ENCODE results near the gene PAK5. TPM values are rescaled to one million over a fixed set of nuclear protein-coding genes. Genes with fewer than 3 reads are reported as not detected.

Gene PAK5
- total RNA-seq, 6 experiments from 2014 or later: not detected

DNA sequence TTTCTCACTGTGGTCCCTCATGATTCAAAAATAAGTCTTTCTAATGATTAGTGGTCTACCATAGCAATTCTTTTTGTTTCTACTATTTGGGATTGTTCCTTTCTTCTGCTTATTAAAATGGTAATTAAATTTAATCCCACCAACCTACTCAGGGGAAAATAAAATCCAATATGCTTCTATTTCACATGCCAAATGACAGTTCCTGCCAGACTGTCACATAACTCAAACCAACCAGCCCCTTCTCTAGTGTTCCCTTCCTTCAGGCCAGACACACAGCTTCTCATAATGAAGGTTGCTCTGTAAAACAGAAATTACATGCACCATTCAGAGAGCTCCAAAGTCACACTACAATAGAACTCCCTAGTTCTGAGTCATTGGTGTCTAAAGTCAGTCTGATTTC, 23.2 kb downstream of the PAK5 start:
- no peak overlapping the region for H3K27ac Mint-ChIP-seq

DNA sequence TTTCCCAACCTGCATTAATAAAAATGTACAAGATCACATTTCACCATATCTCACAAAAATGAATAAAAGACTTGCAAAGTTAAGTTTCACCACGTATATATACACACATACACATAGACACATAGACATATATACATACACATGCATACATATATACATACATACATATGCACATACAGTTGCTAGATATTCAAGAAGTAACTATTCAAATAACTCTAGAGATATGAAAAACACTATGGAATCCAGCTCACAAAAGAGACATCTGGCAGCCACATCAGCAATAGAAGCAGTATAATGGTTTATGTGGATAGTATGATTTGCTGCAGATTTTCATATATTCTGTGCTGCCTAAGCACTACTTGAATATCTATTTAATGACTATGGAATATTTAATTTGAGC, 28.1 kb downstream of the PAK5 start:
- DNase-seq: no peak
- Mint-ChIP-seq H3K4me3 (no peak overlapping the region), H3K27me3 (ENCODE audit: insufficient read depth) (no peaks in the 10 kb centered on the region; the same call in 1 of the 2 replicates), H3K27ac (no peak overlapping the region), H3K36me3 (ENCODE audit: low read depth) (no peaks in the 10 kb centered on the region), H3K9me3 (peaks cover 22% of the 10 kb centered on the region), H3K4me1 (ENCODE audit: low read depth) (no peaks in the 10 kb centered on the region)
- TF ChIP-seq, protein P1, sequence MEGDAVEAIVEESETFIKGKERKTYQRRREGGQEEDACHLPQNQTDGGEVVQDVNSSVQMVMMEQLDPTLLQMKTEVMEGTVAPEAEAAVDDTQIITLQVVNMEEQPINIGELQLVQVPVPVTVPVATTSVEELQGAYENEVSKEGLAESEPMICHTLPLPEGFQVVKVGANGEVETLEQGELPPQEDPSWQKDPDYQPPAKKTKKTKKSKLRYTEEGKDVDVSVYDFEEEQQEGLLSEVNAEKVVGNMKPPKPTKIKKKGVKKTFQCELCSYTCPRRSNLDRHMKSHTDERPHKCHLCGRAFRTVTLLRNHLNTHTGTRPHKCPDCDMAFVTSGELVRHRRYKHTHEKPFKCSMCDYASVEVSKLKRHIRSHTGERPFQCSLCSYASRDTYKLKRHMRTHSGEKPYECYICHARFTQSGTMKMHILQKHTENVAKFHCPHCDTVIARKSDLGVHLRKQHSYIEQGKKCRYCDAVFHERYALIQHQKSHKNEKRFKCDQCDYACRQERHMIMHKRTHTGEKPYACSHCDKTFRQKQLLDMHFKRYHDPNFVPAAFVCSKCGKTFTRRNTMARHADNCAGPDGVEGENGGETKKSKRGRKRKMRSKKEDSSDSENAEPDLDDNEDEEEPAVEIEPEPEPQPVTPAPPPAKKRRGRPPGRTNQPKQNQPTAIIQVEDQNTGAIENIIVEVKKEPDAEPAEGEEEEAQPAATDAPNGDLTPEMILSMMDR (IDR thresholded peaks at IDR 0.05): no peak

More for the DNA sequence above, 23.2 kb downstream of the PAK5 start:
- Mint-ChIP-seq H3K4me3 (no peak overlapping the region), H3K4me1 (ENCODE audit: low read depth) (no peaks in the 10 kb centered on the region), H3K27me3 (ENCODE audit: insufficient read depth) (peaks cover 2% of the 10 kb centered on the region; the same call in 1 of the 2 replicates), H3K9me3 (peaks cover 33% of the 10 kb centered on the region), H3K36me3 (ENCODE audit: low read depth) (peaks cover 4% of the 10 kb centered on the region)
- TF ChIP-seq, protein P1 (IDR thresholded peaks at IDR 0.05): no peak
- no peak for DNase-seq

DNA sequence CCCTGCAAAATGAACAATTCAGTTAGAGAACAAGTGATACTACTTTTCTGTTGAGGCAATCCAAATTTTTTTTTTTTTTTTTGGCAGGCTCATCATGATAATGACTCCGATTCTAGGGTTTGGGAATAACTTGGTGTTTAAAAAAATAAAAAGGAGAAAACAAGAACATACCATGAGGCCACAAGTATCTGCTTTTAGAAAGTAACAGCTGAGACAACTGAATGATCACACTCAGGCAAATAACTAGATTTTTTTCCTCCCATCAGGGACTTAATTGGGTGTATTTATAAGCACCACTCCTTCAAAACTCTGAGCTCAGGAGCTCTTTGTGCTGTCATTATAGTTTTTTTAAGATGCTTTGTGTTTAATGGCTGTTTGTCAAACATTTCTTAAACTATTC, 29.6 kb downstream of the PAK5 start:
- H3K9me3 Mint-ChIP-seq: peaks cover 34% of the 10 kb centered on the region
- H3K27me3 Mint-ChIP-seq (ENCODE audit: insufficient read depth): no peaks in the 10 kb centered on the region; the same call in 1 of the 2 replicates
- TF ChIP-seq, protein P1 (IDR thresholded peaks at IDR 0.05): no peak
- no peak overlapping the region for H3K4me3 Mint-ChIP-seq
- no peak for DNase-seq
- no peak overlapping the region for H3K27ac Mint-ChIP-seq
- H3K36me3 Mint-ChIP-seq (ENCODE audit: low read depth): no peaks in the 10 kb centered on the region
- H3K4me1 Mint-ChIP-seq (ENCODE audit: low read depth): no peaks in the 10 kb centered on the region

DNA sequence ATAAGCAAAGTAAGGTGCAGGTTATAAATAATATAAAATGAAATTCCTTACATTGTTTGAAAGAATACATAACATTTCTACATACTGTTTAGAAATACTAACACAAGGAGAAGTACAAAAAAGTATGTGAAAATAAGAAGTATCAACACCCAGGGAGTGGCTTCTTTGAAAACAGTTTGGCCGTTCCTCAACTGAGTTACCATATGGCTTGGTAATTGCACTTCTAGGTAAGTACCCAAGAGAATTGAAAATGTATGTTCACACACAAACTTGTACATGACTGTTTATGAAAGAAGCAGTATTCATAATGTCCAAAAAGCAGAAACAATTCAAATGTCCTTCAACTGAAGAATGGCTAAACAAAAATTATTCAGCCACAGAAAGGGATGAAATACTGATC, 30.7 kb downstream of the PAK5 start:
- H3K27me3 Mint-ChIP-seq (ENCODE audit: insufficient read depth): no peaks in the 10 kb centered on the region; the same call in 1 of the 2 replicates
- TF ChIP-seq, protein P1 (IDR thresholded peaks at IDR 0.05): no peak
- H3K4me1 Mint-ChIP-seq (ENCODE audit: low read depth): no peaks in the 10 kb centered on the region
- no peak overlapping the region for H3K4me3 Mint-ChIP-seq
- H3K27ac Mint-ChIP-seq: no peak overlapping the region
- H3K9me3 Mint-ChIP-seq: peaks cover 41% of the 10 kb centered on the region
- no peaks in the 10 kb centered on the region for H3K36me3 Mint-ChIP-seq (ENCODE audit: low read depth)
- DNase-seq: no peak

DNA sequence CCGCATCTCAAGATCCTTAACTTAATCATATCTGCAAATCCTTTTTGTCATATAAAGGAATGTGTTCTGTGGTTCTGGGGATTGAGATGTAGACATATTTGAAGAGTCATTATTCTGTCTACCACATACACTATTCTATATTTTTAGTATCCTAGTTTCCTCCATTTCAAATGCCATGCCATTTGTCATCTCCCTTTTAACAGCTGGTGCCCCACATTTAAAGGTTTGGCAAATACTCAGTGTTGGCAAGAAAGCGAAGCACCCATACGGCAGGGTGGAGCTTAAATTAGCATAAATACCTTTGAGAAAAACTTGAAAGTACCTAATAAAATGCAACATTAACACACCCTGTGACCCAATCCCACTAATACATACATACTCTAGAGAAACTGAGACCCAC, 31.7 kb downstream of the PAK5 start:
- Mint-ChIP-seq H3K27ac (no peak overlapping the region), H3K27me3 (ENCODE audit: insufficient read depth) (no peaks in the 10 kb centered on the region), H3K9me3 (peaks cover 42% of the 10 kb centered on the region), H3K36me3 (ENCODE audit: low read depth) (no peaks in the 10 kb centered on the region), H3K4me1 (ENCODE audit: low read depth) (no peaks in the 10 kb centered on the region), H3K4me3 (no peak overlapping the region)
- TF ChIP-seq, protein P1 (IDR thresholded peaks at IDR 0.05): no peak
- no peak for DNase-seq

DNA sequence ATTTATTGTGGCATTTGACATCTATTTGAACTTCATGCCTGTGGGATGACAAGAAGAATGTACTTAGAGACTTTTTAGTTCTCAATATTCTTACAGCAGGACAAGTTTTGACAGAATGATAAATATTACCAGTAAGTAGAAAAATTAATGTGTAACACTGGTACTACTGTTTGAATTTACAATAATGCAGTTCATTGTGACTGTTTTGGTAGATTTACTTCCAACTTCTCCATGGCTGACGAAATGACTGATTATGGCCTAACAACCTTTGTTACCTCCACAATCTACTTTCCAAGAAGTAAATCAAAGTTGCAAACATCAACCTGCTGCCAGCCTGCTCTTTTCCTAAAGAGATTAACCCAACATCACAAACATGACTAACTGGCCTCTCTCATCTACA, 38.5 kb downstream of the PAK5 start:
- Mint-ChIP-seq H3K4me1 (ENCODE audit: low read depth) (no peaks in the 10 kb centered on the region), H3K4me3 (no peak overlapping the region), H3K27ac (no peak overlapping the region), H3K9me3 (peaks cover 46% of the 10 kb centered on the region), H3K36me3 (ENCODE audit: low read depth) (no peaks in the 10 kb centered on the region), H3K27me3 (ENCODE audit: insufficient read depth) (no peaks in the 10 kb centered on the region)
- TF ChIP-seq, protein P1 (IDR thresholded peaks at IDR 0.05): no peak
- no peak for DNase-seq

Data from HFFc6 (cell line).